ENCODE measurements around the gene TPRG1L.

TPRG1L gene

DNA sequence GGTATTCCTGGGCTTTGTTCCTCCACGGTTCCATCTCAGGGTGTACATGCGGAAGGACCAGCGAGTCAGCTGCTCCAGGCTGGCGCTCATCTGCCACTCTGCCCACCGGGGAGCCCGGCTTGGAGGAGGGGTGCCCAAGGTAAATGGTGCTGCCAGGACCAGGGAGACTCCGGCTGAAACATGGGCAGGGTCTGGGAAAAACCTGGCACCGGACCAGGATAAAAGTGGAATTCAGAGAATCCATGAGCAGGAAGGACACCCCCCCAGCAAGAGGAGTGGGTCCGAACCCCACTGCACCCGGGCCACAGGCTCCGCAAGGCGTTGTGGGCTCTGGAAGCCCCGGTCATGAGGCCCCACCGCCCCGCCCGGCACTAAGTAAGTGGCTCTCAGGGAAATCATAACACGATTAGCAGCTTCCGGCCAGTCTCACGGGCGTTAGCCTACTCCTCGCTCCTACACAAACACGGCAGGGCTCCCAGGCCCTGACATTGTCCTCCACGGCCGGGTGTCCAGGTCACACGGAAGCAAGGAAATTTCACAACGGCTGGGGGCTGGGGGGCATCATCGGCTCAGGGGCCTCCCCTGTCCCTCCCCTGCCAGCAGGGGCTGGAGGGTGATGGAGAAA, 34.6 kb upstream of the TPRG1L start:
- no peak overlapping the region for H3K23ac ChIP-seq (ENCODE audit: low read length)
- no peak overlapping the region for H3K27ac ChIP-seq (ENCODE audit: low read depth, low read length)
- no peak overlapping the region for H2BK5ac ChIP-seq (ENCODE audit: low read depth, low read length, poor library complexity)
- no peak overlapping the region for H2AK5ac ChIP-seq (ENCODE audit: low read length)
- H3K79me1 ChIP-seq (ENCODE audit: low read length): no peaks in the 10 kb centered on the region
- no peak overlapping the region for H4K8ac ChIP-seq (ENCODE audit: low read depth, low read length)
- no CpG with 5 or more reads among the region's 27 CpGs for WGBS (ENCODE audit: extremely low coverage, insufficient coverage, insufficient read length)
- no peak overlapping the region for H4K12ac ChIP-seq (ENCODE audit: low read depth, low read length)
- no peaks in the 10 kb centered on the region for H3K4me1 ChIP-seq (ENCODE audit: control insufficient read depth in 1 of 2, insufficient read depth in 2 of 2, low read length in 2 of 2)
- no peak overlapping the region for H3K4me2 ChIP-seq (ENCODE audit: low read length)
- H4K91ac ChIP-seq (ENCODE audit: low read depth, low read length): no peak overlapping the region
- H3K18ac ChIP-seq (ENCODE audit: low read length): no peak overlapping the region
- H3K27me3 ChIP-seq (ENCODE audit: insufficient read depth, low read length): no peaks in the 10 kb centered on the region
- no peak overlapping the region for H3K4me3 ChIP-seq (ENCODE audit: low read depth, low read length)
- H3K14ac ChIP-seq (ENCODE audit: low read length): no peak overlapping the region
- H2BK120ac ChIP-seq (ENCODE audit: insufficient read depth, low read length, poor library complexity): no peak overlapping the region
- no peak overlapping the region for H3K4ac ChIP-seq (ENCODE audit: low read depth, low read length)
- no peaks in the 10 kb centered on the region for H3K36me3 ChIP-seq (ENCODE audit: control insufficient read depth in 1 of 2, insufficient read depth in 2 of 2, low read length in 2 of 2)
- H2BK12ac ChIP-seq (ENCODE audit: low read length): no peak overlapping the region
- DNase-seq: no peak
- H2AFZ ChIP-seq (ENCODE audit: insufficient read depth, low read length, poor library complexity): no peak overlapping the region
- H3K9me3 ChIP-seq (ENCODE audit: insufficient read depth, low read depth, low read length): peaks cover 6% of the 10 kb centered on the region
- no peaks in the 10 kb centered on the region for H3K79me2 ChIP-seq (ENCODE audit: control insufficient read depth, insufficient read depth, low read length, poor library complexity)
- no peak overlapping the region for H3K9ac ChIP-seq (ENCODE audit: low read length)

DNA sequence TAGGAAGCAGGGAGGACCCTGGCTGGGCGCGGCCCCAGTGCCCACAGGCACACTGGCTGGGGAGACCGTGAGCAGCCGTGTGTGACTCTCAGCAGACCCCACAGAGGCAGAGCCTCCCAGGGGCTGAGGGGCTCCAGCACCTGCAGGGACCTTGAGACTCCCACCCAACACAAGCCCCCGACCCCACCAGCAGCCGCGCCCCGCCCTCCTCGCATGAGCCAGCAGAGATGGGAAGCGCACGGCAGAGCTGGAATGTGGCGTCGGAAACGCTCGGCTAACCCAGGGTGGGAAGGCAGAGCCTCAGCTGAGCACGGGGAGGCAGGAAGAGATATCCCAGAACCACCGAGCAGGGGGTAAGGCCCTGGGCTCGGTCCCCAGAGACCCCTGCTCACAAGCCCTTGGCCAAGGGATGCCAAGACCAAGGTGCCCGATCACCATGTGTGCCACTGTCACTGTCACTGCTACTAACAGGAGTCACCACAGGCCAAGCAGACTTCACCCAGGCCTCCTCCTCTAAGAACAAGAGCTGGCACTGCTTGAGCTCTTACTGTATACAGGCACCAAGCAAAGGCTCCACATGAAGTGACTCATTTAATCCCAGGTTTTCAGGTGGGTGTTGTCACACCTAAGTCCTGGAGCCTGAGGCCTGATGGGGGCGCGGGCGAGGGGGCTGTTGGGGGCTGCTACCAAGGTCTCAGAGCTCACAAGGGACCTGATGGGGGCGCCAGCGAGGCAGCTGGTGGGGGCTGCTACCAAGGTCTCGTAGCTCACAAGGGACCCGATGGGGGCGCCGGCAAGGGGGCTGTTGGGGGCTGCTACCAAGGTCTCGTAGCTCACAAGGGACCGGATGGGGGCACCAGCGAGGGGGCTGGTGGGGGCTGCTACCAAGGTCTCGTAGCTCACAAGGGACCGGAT, 33.6 kb upstream of the TPRG1L start:
- no peaks in the 10 kb centered on the region for H3K79me1 ChIP-seq (ENCODE audit: low read length)
- H2AFZ ChIP-seq (ENCODE audit: insufficient read depth, low read length, poor library complexity): no peak overlapping the region
- no peak overlapping the region for H2BK5ac ChIP-seq (ENCODE audit: low read depth, low read length, poor library complexity)
- no peaks in the 10 kb centered on the region for H3K79me2 ChIP-seq (ENCODE audit: control insufficient read depth, insufficient read depth, low read length, poor library complexity)
- no peak overlapping the region for H3K4me3 ChIP-seq (ENCODE audit: low read depth, low read length)
- H2AK5ac ChIP-seq (ENCODE audit: low read length): no peak overlapping the region
- H4K8ac ChIP-seq (ENCODE audit: low read depth, low read length): no peak overlapping the region
- H3K4me2 ChIP-seq (ENCODE audit: low read length): no peak overlapping the region
- no peak overlapping the region for H3K27ac ChIP-seq (ENCODE audit: low read depth, low read length)
- no peak overlapping the region for H2BK12ac ChIP-seq (ENCODE audit: low read length)
- no peak overlapping the region for H3K4ac ChIP-seq (ENCODE audit: low read depth, low read length)
- peaks cover 1% of the 10 kb centered on the region for H3K9me3 ChIP-seq (ENCODE audit: insufficient read depth, low read depth, low read length)
- H4K91ac ChIP-seq (ENCODE audit: low read depth, low read length): no peak overlapping the region
- no peak overlapping the region for H3K14ac ChIP-seq (ENCODE audit: low read length)
- no CpG with 5 or more reads among the region's 33 CpGs for WGBS (ENCODE audit: extremely low coverage, insufficient coverage, insufficient read length)
- no peak overlapping the region for H2BK120ac ChIP-seq (ENCODE audit: insufficient read depth, low read length, poor library complexity)
- H3K18ac ChIP-seq (ENCODE audit: low read length): no peak overlapping the region
- no peak for DNase-seq
- H3K27me3 ChIP-seq (ENCODE audit: insufficient read depth, low read length): no peaks in the 10 kb centered on the region
- H3K36me3 ChIP-seq (ENCODE audit: control insufficient read depth in 1 of 2, insufficient read depth in 2 of 2, low read length in 2 of 2): no peaks in the 10 kb centered on the region
- no peak overlapping the region for H3K23ac ChIP-seq (ENCODE audit: low read length)
- no peaks in the 10 kb centered on the region for H3K4me1 ChIP-seq (ENCODE audit: control insufficient read depth in 1 of 2, insufficient read depth in 2 of 2, low read length in 2 of 2)
- H4K12ac ChIP-seq (ENCODE audit: low read depth, low read length): no peak overlapping the region
- no peak overlapping the region for H3K9ac ChIP-seq (ENCODE audit: low read length)

DNA sequence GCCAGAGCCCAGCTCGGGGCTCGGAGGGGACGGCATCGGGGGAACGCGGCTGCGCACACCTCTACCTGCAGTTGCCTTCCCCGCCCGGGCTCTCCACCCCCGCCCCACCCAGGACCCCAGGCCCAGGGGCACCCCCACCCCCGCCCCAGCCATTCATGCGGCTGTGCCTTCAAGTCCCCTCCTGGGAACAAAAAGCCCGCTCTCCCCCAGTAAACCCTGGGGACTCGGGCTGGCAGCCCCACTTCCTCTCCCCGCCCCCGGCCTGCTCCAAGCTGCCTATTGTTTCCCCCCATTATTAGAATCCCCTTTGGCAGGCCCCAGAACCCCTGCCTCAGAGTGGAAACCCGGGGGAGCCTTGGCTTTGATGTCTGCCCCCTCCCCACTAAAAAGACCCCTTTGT, 31.5 kb upstream of the TPRG1L start:
- DNase-seq: no peak
- Histone ChIP-seq H3K4me3 (ENCODE audit: low read depth, low read length) (no peak overlapping the region), H3K9me3 (ENCODE audit: insufficient read depth, low read depth, low read length) (no peaks in the 10 kb centered on the region), H2AFZ (ENCODE audit: insufficient read depth, low read length, poor library complexity) (no peak overlapping the region), H3K36me3 (ENCODE audit: control insufficient read depth in 1 of 2, insufficient read depth in 2 of 2, low read length in 2 of 2) (no peaks in the 10 kb centered on the region), H4K91ac (ENCODE audit: low read depth, low read length) (no peak overlapping the region), H3K14ac (ENCODE audit: low read length) (no peak overlapping the region), H3K27me3 (ENCODE audit: insufficient read depth, low read length) (no peaks in the 10 kb centered on the region), H3K79me1 (ENCODE audit: low read length) (no peaks in the 10 kb centered on the region), H2AK5ac (ENCODE audit: low read length) (no peak overlapping the region), H3K79me2 (ENCODE audit: control insufficient read depth, insufficient read depth, low read length, poor library complexity) (no peaks in the 10 kb centered on the region), H4K12ac (ENCODE audit: low read depth, low read length) (no peak overlapping the region), H3K9ac (ENCODE audit: low read length) (no peak overlapping the region), H3K18ac (ENCODE audit: low read length) (no peak overlapping the region), H3K4me2 (ENCODE audit: low read length) (no peak overlapping the region), H2BK5ac (ENCODE audit: low read depth, low read length, poor library complexity) (no peak overlapping the region), H3K4me1 (ENCODE audit: control insufficient read depth in 1 of 2, insufficient read depth in 2 of 2, low read length in 2 of 2) (no peaks in the 10 kb centered on the region), H3K27ac (ENCODE audit: low read depth, low read length) (no peak overlapping the region), H2BK12ac (ENCODE audit: low read length) (no peak overlapping the region), H3K23ac (ENCODE audit: low read length) (no peak overlapping the region), H4K8ac (ENCODE audit: low read depth, low read length) (no peak overlapping the region), H3K4ac (ENCODE audit: low read depth, low read length) (no peak overlapping the region), H2BK120ac (ENCODE audit: insufficient read depth, low read length, poor library complexity) (no peak overlapping the region)
- WGBS (ENCODE audit: extremely low coverage, insufficient coverage, insufficient read length): no CpG with 5 or more reads among the region's 17 CpGs

DNA sequence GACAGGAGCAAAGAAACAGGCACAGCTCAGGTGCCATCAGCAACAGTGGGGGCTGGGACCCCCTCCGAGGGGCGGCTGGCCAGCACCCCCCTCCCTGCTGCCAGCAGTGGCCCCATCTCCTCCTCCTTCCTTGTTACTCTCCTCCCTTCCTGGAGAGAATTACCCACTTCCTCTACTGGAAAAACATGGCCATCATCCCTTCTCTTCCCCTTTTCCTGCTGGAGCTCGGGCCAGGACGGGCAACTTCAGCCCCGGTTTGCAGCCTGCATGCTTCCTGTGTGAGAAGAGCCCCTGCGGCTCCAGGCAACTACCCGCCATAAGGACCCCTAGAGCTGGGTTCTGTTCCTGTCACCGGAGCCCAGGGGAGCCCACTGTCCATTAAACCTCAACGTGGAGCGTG, 31.1 kb upstream of the TPRG1L start:
- no CpG with 5 or more reads among the region's 10 CpGs for WGBS (ENCODE audit: extremely low coverage, insufficient coverage, insufficient read length)
- H2BK5ac ChIP-seq (ENCODE audit: low read depth, low read length, poor library complexity): no peak overlapping the region
- no peak overlapping the region for H3K9ac ChIP-seq (ENCODE audit: low read length)
- H3K4me3 ChIP-seq (ENCODE audit: low read depth, low read length): no peak overlapping the region
- H3K9me3 ChIP-seq (ENCODE audit: insufficient read depth, low read depth, low read length): no peaks in the 10 kb centered on the region
- no peak overlapping the region for H3K18ac ChIP-seq (ENCODE audit: low read length)
- H4K8ac ChIP-seq (ENCODE audit: low read depth, low read length): no peak overlapping the region
- H3K27me3 ChIP-seq (ENCODE audit: insufficient read depth, low read length): no peaks in the 10 kb centered on the region
- no peak overlapping the region for H2BK12ac ChIP-seq (ENCODE audit: low read length)
- no peak overlapping the region for H3K23ac ChIP-seq (ENCODE audit: low read length)
- no peak overlapping the region for H4K12ac ChIP-seq (ENCODE audit: low read depth, low read length)
- H3K4ac ChIP-seq (ENCODE audit: low read depth, low read length): no peak overlapping the region
- H3K27ac ChIP-seq (ENCODE audit: low read depth, low read length): no peak overlapping the region
- H2AFZ ChIP-seq (ENCODE audit: insufficient read depth, low read length, poor library complexity): no peak overlapping the region
- no peaks in the 10 kb centered on the region for H3K36me3 ChIP-seq (ENCODE audit: control insufficient read depth in 1 of 2, insufficient read depth in 2 of 2, low read length in 2 of 2)
- H3K4me2 ChIP-seq (ENCODE audit: low read length): no peak overlapping the region
- H4K91ac ChIP-seq (ENCODE audit: low read depth, low read length): no peak overlapping the region
- H3K4me1 ChIP-seq (ENCODE audit: control insufficient read depth in 1 of 2, insufficient read depth in 2 of 2, low read length in 2 of 2): no peaks in the 10 kb centered on the region
- H3K79me1 ChIP-seq (ENCODE audit: low read length): no peaks in the 10 kb centered on the region
- no peak overlapping the region for H2BK120ac ChIP-seq (ENCODE audit: insufficient read depth, low read length, poor library complexity)
- no peak overlapping the region for H3K14ac ChIP-seq (ENCODE audit: low read length)
- DNase-seq: no peak
- no peaks in the 10 kb centered on the region for H3K79me2 ChIP-seq (ENCODE audit: control insufficient read depth, insufficient read depth, low read length, poor library complexity)
- no peak overlapping the region for H2AK5ac ChIP-seq (ENCODE audit: low read length)
